Measurements from ENCODE around the gene MGAT4A.

Gene MGAT4A

GRCh38 chr2:98572676-98573075 is 158.3 kb downstream of the MGAT4A start:
- no peak for FAIRE-seq
- DNase-seq (ENCODE audit: insufficient read length, low spot score): no peak
- TF ChIP-seq CTCF (IDR thresholded peaks at IDR 0.05; ENCODE audit: insufficient read depth, missing control alignments): no peak

GRCh38 chr2:98572211-98572610 is 158.7 kb downstream of the MGAT4A start:
- TF ChIP-seq CTCF (IDR thresholded peaks at IDR 0.05; ENCODE audit: insufficient read depth, missing control alignments): no peak
- FAIRE-seq (no peak), DNase-seq (ENCODE audit: insufficient read length, low spot score) (no peak)

GRCh38 chr2:98571796-98572195 is 159.1 kb downstream of the MGAT4A start:
- no peak for TF ChIP-seq CTCF (IDR thresholded peaks at IDR 0.05; ENCODE audit: insufficient read depth, missing control alignments)
- DNase-seq (ENCODE audit: insufficient read length, low spot score) (no peak), FAIRE-seq (no peak)

GRCh38 chr2:98571121-98571701 is 159.7 kb downstream of the MGAT4A start:
- FAIRE-seq (no peak), DNase-seq (ENCODE audit: insufficient read length, low spot score) (no peak)
- TF ChIP-seq CTCF (IDR thresholded peaks at IDR 0.05; ENCODE audit: insufficient read depth, missing control alignments): no peak

GRCh38 chr2:98570356-98570755 is 160.6 kb downstream of the MGAT4A start:
- DNase-seq (ENCODE audit: insufficient read length, low spot score): no peak
- TF ChIP-seq CTCF (IDR thresholded peaks at IDR 0.05; ENCODE audit: insufficient read depth, missing control alignments): no peak
- FAIRE-seq: no peak

GRCh38 chr2:98569915-98570314 is 161.0 kb downstream of the MGAT4A start:
- FAIRE-seq (no peak), DNase-seq (ENCODE audit: insufficient read length, low spot score) (no peak)
- no peak for TF ChIP-seq CTCF (IDR thresholded peaks at IDR 0.05; ENCODE audit: insufficient read depth, missing control alignments)

GRCh38 chr2:98569197-98569793 is 161.6 kb downstream of the MGAT4A start:
- DNase-seq (ENCODE audit: insufficient read length, low spot score) (peak; percentile 73), FAIRE-seq (no peak)
- TF ChIP-seq CTCF (IDR thresholded peaks at IDR 0.05; ENCODE audit: insufficient read depth, missing control alignments): peak; percentile 76
